GM13976 (cell line): ENCODE data around the gene FSTL1.

ENCODE experiments used
- DNase-seq: peaks from one replicate; pipeline ENCODE4 v3.0.0; 2012; ENCODE audit warnings: low spot score
- in situ Hi-C: fragments of 300-500 bp; cut with MboI; formaldehyde crosslinking; loops from one replicate; pipeline ENCODE4 v1.12.0; 2022; ENCODE audit warnings: low sequenced_read_pairs, mixed read lengths, inconsistent platforms; ENCODE audit not compliant: unreplicated experiment
- TF ChIP-seq, protein P1 (sequence below): IDR thresholded peaks from 2 replicates; pipeline ENCODE4 v1.5.1; 2012; ENCODE audit warnings: borderline replicate concordance, mild to moderate bottlenecking; ENCODE audit not compliant: insufficient read depth; ENCODE audit errors: extremely low read depth, missing control alignments, control extremely low read depth

The FSTL1 gene

DNA sequence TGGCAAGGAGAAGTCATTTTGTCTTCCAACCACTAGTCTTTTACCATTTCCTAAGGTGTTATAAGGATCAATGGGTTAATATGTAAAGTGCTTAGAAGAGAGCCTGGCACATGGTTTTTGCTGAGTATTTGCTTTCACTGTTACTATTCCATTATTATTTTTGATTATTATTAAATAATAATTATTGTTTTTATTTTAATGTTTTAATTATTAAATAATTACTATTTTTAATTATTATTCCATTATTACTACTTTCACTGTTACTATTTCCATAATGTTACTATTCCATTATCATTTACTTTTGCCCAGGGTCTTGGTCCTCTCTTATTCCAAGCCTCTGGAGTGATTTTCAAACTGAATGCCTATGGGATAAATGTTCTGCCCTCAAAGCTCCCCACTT is 48.5 kb downstream of the FSTL1 start:
- in situ Hi-C loops, result no loop called here
- no peak for DNase-seq
- TF ChIP-seq, protein P1, sequence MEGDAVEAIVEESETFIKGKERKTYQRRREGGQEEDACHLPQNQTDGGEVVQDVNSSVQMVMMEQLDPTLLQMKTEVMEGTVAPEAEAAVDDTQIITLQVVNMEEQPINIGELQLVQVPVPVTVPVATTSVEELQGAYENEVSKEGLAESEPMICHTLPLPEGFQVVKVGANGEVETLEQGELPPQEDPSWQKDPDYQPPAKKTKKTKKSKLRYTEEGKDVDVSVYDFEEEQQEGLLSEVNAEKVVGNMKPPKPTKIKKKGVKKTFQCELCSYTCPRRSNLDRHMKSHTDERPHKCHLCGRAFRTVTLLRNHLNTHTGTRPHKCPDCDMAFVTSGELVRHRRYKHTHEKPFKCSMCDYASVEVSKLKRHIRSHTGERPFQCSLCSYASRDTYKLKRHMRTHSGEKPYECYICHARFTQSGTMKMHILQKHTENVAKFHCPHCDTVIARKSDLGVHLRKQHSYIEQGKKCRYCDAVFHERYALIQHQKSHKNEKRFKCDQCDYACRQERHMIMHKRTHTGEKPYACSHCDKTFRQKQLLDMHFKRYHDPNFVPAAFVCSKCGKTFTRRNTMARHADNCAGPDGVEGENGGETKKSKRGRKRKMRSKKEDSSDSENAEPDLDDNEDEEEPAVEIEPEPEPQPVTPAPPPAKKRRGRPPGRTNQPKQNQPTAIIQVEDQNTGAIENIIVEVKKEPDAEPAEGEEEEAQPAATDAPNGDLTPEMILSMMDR, result no peak

DNA sequence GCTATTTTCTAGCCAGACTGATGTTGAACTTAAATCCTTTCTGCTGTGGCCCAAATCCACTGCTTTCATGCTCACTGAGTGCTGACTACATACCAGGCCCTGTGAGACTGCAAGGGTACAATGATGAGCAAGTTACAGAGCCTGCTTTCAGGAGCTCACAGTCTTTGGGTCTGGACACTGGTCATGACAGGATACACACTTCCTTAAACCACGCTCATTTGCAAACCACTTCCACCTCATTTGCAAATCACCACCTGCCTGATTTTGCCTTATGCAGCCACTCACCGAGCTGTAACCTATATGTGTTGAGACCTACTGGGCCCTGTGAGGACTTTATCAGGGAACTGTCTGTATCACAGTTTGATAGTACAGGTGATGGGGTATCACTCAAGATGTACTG is 51.4 kb downstream of the FSTL1 start:
- in situ Hi-C loops, result no loop called here

DNA sequence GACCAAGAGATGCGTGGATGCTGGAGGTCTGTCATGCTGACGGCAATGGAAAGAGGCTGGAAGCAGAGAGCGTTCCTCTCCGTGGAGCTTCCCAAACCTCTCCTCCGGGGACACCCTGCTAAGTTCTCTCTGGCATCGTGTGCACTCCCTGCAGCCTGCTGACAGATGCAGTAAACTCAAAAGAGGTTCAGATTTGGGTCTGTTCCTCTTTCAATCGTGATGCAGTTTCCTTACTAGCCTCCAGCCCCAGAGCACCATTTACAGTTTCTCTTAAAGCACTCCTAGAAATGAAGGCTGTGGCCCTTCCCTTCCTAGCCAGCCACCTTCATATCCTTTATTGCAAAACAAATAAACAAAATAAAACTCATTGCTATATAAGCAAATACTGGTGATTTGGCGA is 54.3 kb downstream of the FSTL1 start:
- TF ChIP-seq, protein P1, result no peak
- no peak for DNase-seq
- in situ Hi-C loops, result no loop called here

More for the DNA sequence above, 51.4 kb downstream of the FSTL1 start:
- DNase-seq, result no peak
- TF ChIP-seq, protein P1, result no peak

DNA sequence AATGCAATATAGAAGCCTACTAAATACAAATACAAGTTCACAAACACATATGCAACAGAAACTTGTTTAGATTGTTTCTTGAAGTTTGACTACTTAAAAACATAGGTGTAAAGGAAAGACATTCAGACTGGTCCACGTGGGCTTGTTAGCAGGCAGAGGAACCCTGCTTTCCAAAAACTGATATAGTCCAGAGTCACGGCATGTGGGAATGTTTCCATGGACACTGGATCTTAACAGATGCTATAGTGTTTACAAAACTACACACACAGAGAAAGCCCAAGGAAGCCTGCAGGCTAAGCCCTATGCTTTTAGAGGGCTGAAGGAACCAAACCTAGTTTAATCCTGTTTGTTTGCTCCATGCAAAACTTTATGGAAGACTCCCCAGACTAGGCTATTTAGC is 56.4 kb downstream of the FSTL1 start:
- TF ChIP-seq, protein P1, result no peak
- DNase-seq, result no peak
- in situ Hi-C loops, result no loop called here

DNA sequence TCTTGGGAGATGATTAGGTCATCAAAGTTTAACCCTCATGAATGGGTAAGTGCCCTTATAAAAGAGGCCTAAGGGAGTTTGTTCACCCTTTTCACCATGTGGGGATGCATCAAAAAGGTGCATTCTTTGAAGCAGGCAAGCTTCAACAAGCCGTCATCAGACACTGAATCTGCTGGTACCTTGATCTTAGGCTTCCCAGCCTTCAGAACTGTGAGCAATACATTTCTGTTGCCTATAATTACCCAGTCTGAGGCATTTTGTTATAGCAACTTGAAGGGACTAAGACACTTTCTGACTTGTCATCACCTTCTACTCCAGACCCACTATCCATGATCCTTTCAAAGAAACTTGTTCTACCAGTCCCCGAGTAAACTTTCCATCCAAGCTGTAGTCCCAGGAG is 57.0 kb downstream of the FSTL1 start:
- in situ Hi-C loops, result no loop called here
- TF ChIP-seq, protein P1, result no peak
- DNase-seq, result no peak

DNA sequence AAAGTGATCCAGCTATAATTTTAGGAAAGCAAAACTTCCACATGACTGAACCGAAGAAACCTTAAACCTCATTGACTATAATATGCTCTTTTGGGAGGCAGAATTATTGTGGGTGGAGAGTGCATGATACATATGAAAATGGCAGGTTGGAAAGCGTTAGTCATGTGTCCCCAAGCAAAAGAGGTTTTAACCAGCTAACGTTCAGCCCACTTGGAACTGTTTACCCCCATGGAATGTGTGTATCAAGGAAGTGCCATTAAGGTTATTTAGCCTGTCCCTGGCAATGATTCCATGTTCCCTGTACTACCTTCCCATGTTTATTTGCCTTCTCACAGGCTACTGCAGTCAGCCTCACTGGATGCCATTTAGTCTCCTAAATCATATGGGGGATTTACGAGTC is 57.5 kb downstream of the FSTL1 start:
- no peak for DNase-seq
- in situ Hi-C loops, result no loop called here
- TF ChIP-seq, protein P1, result no peak

DNA sequence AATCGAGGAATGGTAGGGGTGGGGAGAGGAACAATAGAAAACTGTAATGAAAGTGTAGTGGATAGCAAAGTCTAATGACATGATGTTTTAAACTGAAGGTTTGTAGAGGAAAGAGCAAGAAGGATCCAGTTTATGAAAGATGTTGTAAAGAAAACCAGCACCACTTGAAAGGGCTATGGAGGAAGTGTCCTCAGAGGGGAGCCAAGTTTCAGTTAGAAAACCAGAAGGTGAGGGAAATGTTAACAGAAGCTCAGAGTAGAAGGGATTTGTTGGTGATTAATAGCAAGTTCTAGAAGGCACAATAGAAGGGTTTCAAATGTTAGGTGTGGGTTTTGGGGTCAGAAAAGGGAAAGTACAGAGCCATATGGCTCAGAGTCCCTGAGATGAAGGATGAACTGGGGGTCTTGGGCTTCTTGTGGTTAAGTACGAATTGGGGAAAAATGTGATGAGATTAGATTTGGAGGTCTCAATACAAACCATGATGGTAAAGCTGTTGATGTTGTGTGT is 67.8 kb downstream of the FSTL1 start:
- in situ Hi-C loops, result no loop called here
- no peak for DNase-seq
- TF ChIP-seq, protein P1, result no peak
